CD4-positive, alpha-beta T cell treated with Interleukin-1 beta for 1 hour (primary cell): ENCODE data around the gene EEF1A2.

Source experiments
- DNase-seq, 2 donors: peaks; one replicate each; pipeline ENCODE4 v3.0.0-alpha.2; 2020 to 2022

The EEF1A2 gene

GRCh38 chr20:63497946-63498935 lies 642 bp downstream of the EEF1A2 start:
- DNase-seq: no peak

GRCh38 chr20:63497138-63497945 lies 1.5 kb downstream of the EEF1A2 start:
- DNase-seq: no peak

- no peak for DNase-seq
These were observed 2.2 kb downstream of the EEF1A2 start for GRCh38 chr20:63496596-63497120.

- DNase-seq: peak; percentile 77 to 78
These were observed 2.9 kb downstream of the EEF1A2 start for GRCh38 chr20:63495741-63496595.

- DNase-seq: no peak
These were observed 3.6 kb downstream of the EEF1A2 start for GRCh38 chr20:63495167-63495720.

- DNase-seq: no peak
These were observed 4.3 kb downstream of the EEF1A2 start for GRCh38 chr20:63494420-63495166.

GRCh38 chr20:63494084-63494419 lies 4.8 kb downstream of the EEF1A2 start:
- DNase-seq: no peak

GRCh38 chr20:63493563-63494020 lies 5.3 kb downstream of the EEF1A2 start:
- no peak for DNase-seq

GRCh38 chr20:63492982-63493381 lies 5.9 kb downstream of the EEF1A2 start:
- no peak for DNase-seq

GRCh38 chr20:63492518-63492917 lies 6.4 kb downstream of the EEF1A2 start:
- DNase-seq: no peak

GRCh38 chr20:63491635-63492230 lies 7.2 kb downstream of the EEF1A2 start:
- DNase-seq: no peak

GRCh38 chr20:63491078-63491477 lies 7.8 kb downstream of the EEF1A2 start:
- DNase-seq: no peak

- DNase-seq: no peak
These were observed 8.5 kb downstream of the EEF1A2 start for GRCh38 chr20:63490416-63490815.

- DNase-seq: no peak
These were observed 10.3 kb downstream of the EEF1A2 start for GRCh38 chr20:63488315-63489251.

GRCh38 chr20:63487781-63488241 lies 11.1 kb downstream of the EEF1A2 start:
- no peak for DNase-seq

GRCh38 chr20:63487116-63487764 lies 11.6 kb downstream of the EEF1A2 start:
- no peak for DNase-seq

- DNase-seq: no peak
These were observed 12.5 kb downstream of the EEF1A2 start for GRCh38 chr20:63486300-63486855.

- DNase-seq: no peak
These were observed 14.1 kb downstream of the EEF1A2 start for GRCh38 chr20:63484651-63485403.
